Peyer's patch (tissue), 4 donors: ENCODE results near the gene PCED1B.

Experiments
- CTCF ChIP-seq, 6 experiments: fragments of 450-650 bp in 4 of 6; fragments of 200-600 bp in 2 of 6; sonication (generic) in 1 of 6; IDR thresholded peaks; one replicate each; pipeline ENCODE4 v1.5.1; 2017 to 2019; ENCODE audit warnings: antibody characterized with exemption in 6 of 6, mild to moderate bottlenecking in 3 of 6, moderate library complexity in 1 of 6
- POLR2A ChIP-seq, 2 donors: fragments of 450-650 bp; IDR thresholded peaks; one replicate each; pipeline ENCODE4 v1.5.1; 2017; ENCODE audit warnings: antibody characterized with exemption in 2 of 2, mild to moderate bottlenecking in 2 of 2, moderate library complexity in 2 of 2

- TF ChIP-seq CTCF (IDR thresholded peaks at IDR 0.05) (no peak), POLR2A (IDR thresholded peaks at IDR 0.05) (no peak)
Observed at GRCh38 chr12:47144769-47145168, 65.3 kb downstream of the PCED1B start.
